ENCODE data around the gene REEP1. TPM values are rescaled to one million over a fixed set of nuclear protein-coding genes. Genes with fewer than 3 reads are reported as not detected.

REEP1 gene
- total and polyA plus RNA-seq, 2 of the 13 experiments (the other 11 are each of a cell fraction or from before 2014, with no cell fraction given): 0.27 TPM; not detected in 1

- TF ChIP-seq, protein P1, sequence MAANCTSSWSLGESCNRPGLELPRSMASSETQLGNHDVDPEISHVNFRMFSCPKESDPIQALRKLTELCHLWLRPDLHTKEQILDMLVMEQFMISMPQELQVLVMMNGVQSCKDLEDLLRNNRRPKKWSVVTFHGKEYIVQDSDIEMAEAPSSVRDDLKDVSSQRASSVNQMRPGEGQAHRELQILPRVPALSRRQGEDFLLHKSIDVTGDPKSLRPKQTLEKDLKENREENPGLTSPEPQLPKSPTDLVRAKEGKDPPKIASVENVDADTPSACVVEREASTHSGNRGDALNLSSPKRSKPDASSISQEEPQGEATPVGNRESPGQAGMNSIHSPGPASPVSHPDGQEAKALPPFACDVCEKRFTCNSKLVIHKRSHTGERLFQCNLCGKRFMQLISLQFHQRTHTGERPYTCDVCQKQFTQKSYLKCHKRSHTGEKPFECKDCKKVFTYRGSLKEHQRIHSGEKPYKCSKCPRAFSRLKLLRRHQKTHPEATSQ (CRISPR knock-in tag; IDR thresholded peaks at IDR 0.05; ENCODE audit: borderline replicate concordance): no peak
- no peak for TF ChIP-seq FLYWCH1 (CRISPR knock-in tag; IDR thresholded peaks at IDR 0.05)
- TF ChIP-seq ZNF7 (CRISPR knock-in tag; IDR thresholded peaks at IDR 0.05): no peak
- no peak for TF ChIP-seq HOXA5 (CRISPR knock-in tag; IDR thresholded peaks at IDR 0.05)
- TF ChIP-seq PLRG1 (conservative IDR thresholded peaks at IDR 0.05): no peak
- no peak for TF ChIP-seq ZKSCAN1 (IDR thresholded peaks at IDR 0.05; ENCODE audit: low read length)
Observed at GRCh38 chr2:86308984-86309695, 28.3 kb downstream of the REEP1 start (continued).

- ChIA-PET CTCF (ENCODE audit: low intra/inter-chr PET ratio, low total read pairs) (no interaction called here), POLR2A (no interaction called here)
- DNase-seq (ENCODE audit: low spot score) (no peak), ATAC-seq (no peak), FAIRE-seq (no peak)
- H3K4me1 ChIP-seq (ENCODE audit: insufficient read depth, low read length): no peaks in the 10 kb centered on the region
- no peak overlapping the region for H3K9ac ChIP-seq (ENCODE audit: insufficient read depth, low read depth, low read length)
- BruUV-seq (replicated peaks): no TSS peak
- intact Hi-C loops (cut with micrococcal nuclease; ENCODE audit: unreplicated experiment): no loop called here
- no peaks in the 10 kb centered on the region for H3K79me2 ChIP-seq (ENCODE audit: insufficient read depth, low read length)
- H2AFZ ChIP-seq (ENCODE audit: low read length): no peak overlapping the region
- no peaks in the 10 kb centered on the region for H4K20me1 ChIP-seq (ENCODE audit: insufficient read depth, low read length)
- peaks cover 0 to 60% of the 10 kb centered on the region in 2 experiments; a peak in 4 of 5 replicates for H3K27me3 ChIP-seq (ENCODE audit: control insufficient read depth in 1 of 2, insufficient read depth in 2 of 2, low read length in 2 of 2)
- H3K36me3 ChIP-seq (replicated peaks in 1 of 2; ENCODE audit: control insufficient read depth in 1 of 2, insufficient read depth in 2 of 2, low read length in 2 of 2): no peaks in the 10 kb centered on the region
- H3K4me3 ChIP-seq (replicated peaks in 1 of 3; ENCODE audit: insufficient read depth in 1 of 3, low read depth in 2 of 3, low read length in 3 of 3): no peak overlapping the region
- no peak overlapping the region for H3K4me2 ChIP-seq (ENCODE audit: low read depth, low read length)
- in situ Hi-C loops (cut with HindIII; ENCODE audit: extremely low pct_ligation_motif_present, low pct_unique_long_range_greater_than_20kb): no loop called here
- WGBS (ENCODE audit: low lambda C conversion rate): 56% methylated on average over 8 of the region's 8 CpGs
- no peak overlapping the region for H3K27ac ChIP-seq (ENCODE audit: extremely low read length, insufficient read depth, low read length)
- no peaks in the 10 kb centered on the region for H3K9me3 ChIP-seq (ENCODE audit: low read length)
- TF ChIP-seq HMG20A (CRISPR knock-in tag; IDR thresholded peaks at IDR 0.05; ENCODE audit: borderline replicate concordance) (no peak), TCF7L2 (IDR thresholded peaks at IDR 0.05; ENCODE audit: low read depth, low read length) (no peak), PRDM15 (CRISPR knock-in tag; IDR thresholded peaks at IDR 0.05) (no peak), NFATC3 (CRISPR knock-in tag; IDR thresholded peaks at IDR 0.05) (no peak), TAF15 (IDR thresholded peaks at IDR 0.05; ENCODE audit: low read depth, low read length, poor library complexity, severe bottlenecking) (no peak), ZNF501 (CRISPR knock-in tag; IDR thresholded peaks at IDR 0.05) (no peak), ADNP (CRISPR knock-in tag; IDR thresholded peaks at IDR 0.05) (no peak), TEF (CRISPR knock-in tag; IDR thresholded peaks at IDR 0.05) (no peak), HIVEP1 (CRISPR knock-in tag; IDR thresholded peaks at IDR 0.05) (no peak), SMYD3 (CRISPR knock-in tag; IDR thresholded peaks at IDR 0.05) (no peak), HNRNPH1 (optimal IDR thresholded peaks at IDR 0.05; ENCODE audit: low read depth, low read length) (no peak)
- TF ChIP-seq, protein P2, sequence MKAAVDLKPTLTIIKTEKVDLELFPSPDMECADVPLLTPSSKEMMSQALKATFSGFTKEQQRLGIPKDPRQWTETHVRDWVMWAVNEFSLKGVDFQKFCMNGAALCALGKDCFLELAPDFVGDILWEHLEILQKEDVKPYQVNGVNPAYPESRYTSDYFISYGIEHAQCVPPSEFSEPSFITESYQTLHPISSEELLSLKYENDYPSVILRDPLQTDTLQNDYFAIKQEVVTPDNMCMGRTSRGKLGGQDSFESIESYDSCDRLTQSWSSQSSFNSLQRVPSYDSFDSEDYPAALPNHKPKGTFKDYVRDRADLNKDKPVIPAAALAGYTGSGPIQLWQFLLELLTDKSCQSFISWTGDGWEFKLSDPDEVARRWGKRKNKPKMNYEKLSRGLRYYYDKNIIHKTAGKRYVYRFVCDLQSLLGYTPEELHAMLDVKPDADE (CRISPR knock-in tag; IDR thresholded peaks at IDR 0.05): no peak
Observed at GRCh38 chr2:86308356-86308755, 29.1 kb downstream of the REEP1 start.
